ENCODE measurements around the gene CCDC182.

CCDC182 gene

DNA sequence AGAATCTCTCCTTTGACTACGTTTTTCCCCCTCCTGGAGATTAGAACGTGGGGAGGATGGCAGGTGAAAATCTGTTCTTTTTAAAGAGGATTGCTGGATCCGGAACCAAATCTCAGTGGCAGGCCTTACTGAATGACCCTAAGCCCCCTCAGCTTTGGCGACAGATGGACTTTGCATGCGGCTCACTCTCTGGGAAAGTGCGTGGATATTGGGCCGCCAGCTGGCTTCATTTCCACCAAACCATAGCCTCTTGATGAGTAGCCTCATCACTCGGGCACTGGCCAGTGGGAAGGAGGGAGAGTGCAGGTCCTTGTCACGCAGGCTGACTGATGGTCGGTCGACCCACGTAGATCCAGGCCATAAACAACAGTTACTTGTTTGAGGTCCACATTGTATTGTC is 31.3 kb upstream of the CCDC182 start:
- Histone ChIP-seq H3K27ac (ENCODE audit: low read length) (no peak overlapping the region), H3K4me3 (ENCODE audit: low read length) (no peak overlapping the region), H3K4me1 (ENCODE audit: insufficient read depth, low read length) (no peaks in the 10 kb centered on the region), H3K27me3 (ENCODE audit: insufficient read depth, low read length) (peaks cover 23% of the 10 kb centered on the region; the same call in 1 of the 2 replicates), H3K36me3 (ENCODE audit: insufficient read depth, low read depth, low read length) (no peaks in the 10 kb centered on the region), H3K9ac (ENCODE audit: low read depth, low read length) (no peak overlapping the region), H3K9me3 (ENCODE audit: insufficient read depth, low read depth, low read length) (no peaks in the 10 kb centered on the region)

DNA sequence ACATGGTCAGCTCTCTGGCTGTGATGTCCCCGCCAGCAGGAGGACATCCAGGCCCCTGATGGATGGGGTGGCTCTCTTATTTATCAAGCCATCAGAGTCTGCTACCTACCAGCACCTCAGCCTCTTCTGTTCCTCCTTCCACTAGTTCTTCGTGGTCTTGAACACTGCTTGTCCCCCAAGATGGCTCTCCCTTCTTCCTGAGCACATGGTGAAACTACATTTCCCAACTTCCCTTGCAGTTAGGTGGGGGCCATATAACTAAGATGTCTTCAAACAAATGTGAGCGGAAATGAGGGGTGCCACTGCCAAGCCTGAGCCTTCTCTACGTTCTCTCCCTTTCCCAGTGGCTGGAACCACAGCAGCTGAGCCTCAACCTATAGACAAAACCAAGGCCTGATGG is 29.8 kb upstream of the CCDC182 start:
- Histone ChIP-seq H3K27ac (ENCODE audit: low read length) (no peak overlapping the region), H3K4me3 (ENCODE audit: low read length) (no peak overlapping the region), H3K36me3 (ENCODE audit: insufficient read depth, low read depth, low read length) (no peaks in the 10 kb centered on the region), H3K9me3 (ENCODE audit: insufficient read depth, low read depth, low read length) (no peaks in the 10 kb centered on the region), H3K9ac (ENCODE audit: low read depth, low read length) (no peak overlapping the region), H3K4me1 (ENCODE audit: insufficient read depth, low read length) (no peaks in the 10 kb centered on the region), H3K27me3 (ENCODE audit: insufficient read depth, low read length) (peaks cover 23% of the 10 kb centered on the region; the same call in 1 of the 2 replicates)

DNA sequence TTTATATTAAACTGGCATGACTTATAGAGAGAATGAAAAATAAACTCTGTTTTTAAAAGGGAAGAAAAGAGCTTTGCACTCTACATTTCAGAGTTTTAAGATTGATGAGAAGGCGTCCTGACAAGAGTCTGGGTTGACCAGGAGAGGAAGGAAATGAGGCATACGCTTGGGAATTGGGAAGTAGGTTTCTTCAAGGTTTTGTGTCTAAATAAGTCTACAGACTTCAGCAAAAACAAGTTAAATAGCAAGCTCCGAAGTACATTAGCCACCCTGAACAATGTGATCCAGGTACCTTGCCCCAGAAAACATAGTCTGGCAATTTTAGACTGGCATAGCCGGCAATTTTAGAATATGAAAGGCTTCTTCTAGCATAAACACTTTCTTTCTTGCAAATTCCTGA is 28.5 kb upstream of the CCDC182 start:
- Histone ChIP-seq H3K4me1 (ENCODE audit: insufficient read depth, low read length) (no peaks in the 10 kb centered on the region), H3K4me3 (ENCODE audit: low read length) (no peak overlapping the region), H3K27ac (ENCODE audit: low read length) (no peak overlapping the region), H3K36me3 (ENCODE audit: insufficient read depth, low read depth, low read length) (no peaks in the 10 kb centered on the region), H3K27me3 (ENCODE audit: insufficient read depth, low read length) (peaks cover 23% of the 10 kb centered on the region; the same call in 1 of the 2 replicates), H3K9me3 (ENCODE audit: insufficient read depth, low read depth, low read length) (no peaks in the 10 kb centered on the region), H3K9ac (ENCODE audit: low read depth, low read length) (no peak overlapping the region)

DNA sequence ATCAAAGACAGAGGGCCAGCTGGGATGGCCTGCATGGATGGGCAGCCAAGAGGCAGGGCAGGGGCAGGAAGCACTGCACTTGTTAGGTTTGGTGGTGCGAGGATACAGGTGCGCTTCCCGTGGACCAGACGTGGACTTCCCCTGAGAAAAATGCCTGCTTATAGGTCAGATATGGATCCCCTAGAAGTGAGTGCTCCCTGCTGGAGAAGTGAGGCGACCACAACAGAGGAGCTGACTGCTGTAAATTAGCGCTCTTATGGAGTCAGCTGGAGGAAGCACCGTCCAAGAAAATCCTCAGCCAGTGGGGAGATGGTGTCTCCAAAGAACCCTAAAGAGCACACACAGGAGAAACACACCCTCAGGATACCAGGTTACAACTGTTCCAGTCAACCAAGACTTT is 27.7 kb upstream of the CCDC182 start:
- no peak overlapping the region for H3K9ac ChIP-seq (ENCODE audit: low read depth, low read length)
- peaks cover 23% of the 10 kb centered on the region; the same call in 1 of the 2 replicates for H3K27me3 ChIP-seq (ENCODE audit: insufficient read depth, low read length)
- no peaks in the 10 kb centered on the region for H3K9me3 ChIP-seq (ENCODE audit: insufficient read depth, low read depth, low read length)

DNA sequence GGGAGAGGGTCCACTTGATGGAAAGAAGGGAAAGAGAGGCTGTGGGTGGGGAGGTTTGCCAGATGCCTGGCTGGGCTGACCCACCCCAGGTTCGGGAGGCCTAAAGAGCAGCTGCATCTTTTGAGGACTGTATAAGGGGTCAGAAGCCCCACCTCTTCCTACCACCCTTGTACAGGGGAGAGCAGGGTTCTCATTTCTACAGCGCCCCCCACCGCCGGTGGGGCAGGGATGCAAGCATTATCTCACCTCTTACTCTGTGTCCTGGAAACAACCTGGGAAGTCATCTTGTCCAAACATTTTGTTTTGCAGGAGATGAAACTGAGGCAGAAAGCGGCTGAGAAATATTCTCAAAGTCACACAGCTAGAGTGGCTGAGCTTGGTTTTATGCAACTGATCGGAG is 22.5 kb upstream of the CCDC182 start:
- no peak overlapping the region for H3K4me3 ChIP-seq (ENCODE audit: low read length)
- H3K9ac ChIP-seq (ENCODE audit: low read depth, low read length) = no peak overlapping the region
- H3K27ac ChIP-seq (ENCODE audit: low read length) = no peak overlapping the region
- no peaks in the 10 kb centered on the region for H3K36me3 ChIP-seq (ENCODE audit: insufficient read depth, low read depth, low read length)
- no peaks in the 10 kb centered on the region; the same call in none of the 2 replicates for H3K27me3 ChIP-seq (ENCODE audit: insufficient read depth, low read length)
- H3K9me3 ChIP-seq (ENCODE audit: insufficient read depth, low read depth, low read length) = no peaks in the 10 kb centered on the region
- H3K4me1 ChIP-seq (ENCODE audit: insufficient read depth, low read length) = peaks cover 8% of the 10 kb centered on the region

More for the DNA sequence above, 27.7 kb upstream of the CCDC182 start:
- H3K4me3 ChIP-seq (ENCODE audit: low read length) = no peak overlapping the region
- H3K4me1 ChIP-seq (ENCODE audit: insufficient read depth, low read length) = no peaks in the 10 kb centered on the region
- no peak overlapping the region for H3K27ac ChIP-seq (ENCODE audit: low read length)
- no peaks in the 10 kb centered on the region for H3K36me3 ChIP-seq (ENCODE audit: insufficient read depth, low read depth, low read length)

DNA sequence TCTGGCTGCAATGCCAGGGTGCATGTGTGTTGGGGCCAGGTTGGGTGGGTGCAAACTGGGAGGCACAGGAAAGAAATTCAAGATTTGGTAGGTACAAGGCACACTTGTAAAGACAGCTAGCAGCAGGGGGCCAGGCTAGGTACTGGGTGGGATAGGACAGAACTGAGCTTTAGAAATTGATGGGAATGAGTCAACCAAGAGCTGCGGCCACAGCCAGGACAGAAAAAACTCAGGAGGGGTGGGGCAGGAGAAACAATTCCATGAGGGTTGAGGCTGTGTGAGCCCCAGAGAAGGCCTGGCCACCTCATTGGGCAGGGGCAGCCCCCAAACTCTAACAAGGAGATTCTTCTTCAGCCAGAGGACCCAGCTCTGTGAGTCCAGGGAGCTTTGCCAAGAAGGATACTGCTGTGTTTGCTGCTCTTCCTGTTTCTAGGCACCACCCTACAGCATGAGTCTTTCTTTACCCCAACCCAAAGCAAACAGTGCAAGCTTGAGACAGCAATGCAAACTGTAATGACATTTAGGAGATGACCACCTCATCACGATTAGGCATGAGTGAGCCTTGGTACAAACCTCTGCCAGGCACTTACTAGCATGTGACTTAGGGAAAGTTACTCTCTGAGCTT is 21.3 kb upstream of the CCDC182 start:
- no peak overlapping the region for H3K9ac ChIP-seq (ENCODE audit: low read depth, low read length)
- H3K4me3 ChIP-seq (ENCODE audit: low read length) = no peak overlapping the region
- H3K27ac ChIP-seq (ENCODE audit: low read length) = no peak overlapping the region
- peaks cover 17% of the 10 kb centered on the region for H3K4me1 ChIP-seq (ENCODE audit: insufficient read depth, low read length)
- H3K9me3 ChIP-seq (ENCODE audit: insufficient read depth, low read depth, low read length) = no peaks in the 10 kb centered on the region
- H3K36me3 ChIP-seq (ENCODE audit: insufficient read depth, low read depth, low read length) = no peaks in the 10 kb centered on the region
- H3K27me3 ChIP-seq (ENCODE audit: insufficient read depth, low read length) = peaks cover 9% of the 10 kb centered on the region

DNA sequence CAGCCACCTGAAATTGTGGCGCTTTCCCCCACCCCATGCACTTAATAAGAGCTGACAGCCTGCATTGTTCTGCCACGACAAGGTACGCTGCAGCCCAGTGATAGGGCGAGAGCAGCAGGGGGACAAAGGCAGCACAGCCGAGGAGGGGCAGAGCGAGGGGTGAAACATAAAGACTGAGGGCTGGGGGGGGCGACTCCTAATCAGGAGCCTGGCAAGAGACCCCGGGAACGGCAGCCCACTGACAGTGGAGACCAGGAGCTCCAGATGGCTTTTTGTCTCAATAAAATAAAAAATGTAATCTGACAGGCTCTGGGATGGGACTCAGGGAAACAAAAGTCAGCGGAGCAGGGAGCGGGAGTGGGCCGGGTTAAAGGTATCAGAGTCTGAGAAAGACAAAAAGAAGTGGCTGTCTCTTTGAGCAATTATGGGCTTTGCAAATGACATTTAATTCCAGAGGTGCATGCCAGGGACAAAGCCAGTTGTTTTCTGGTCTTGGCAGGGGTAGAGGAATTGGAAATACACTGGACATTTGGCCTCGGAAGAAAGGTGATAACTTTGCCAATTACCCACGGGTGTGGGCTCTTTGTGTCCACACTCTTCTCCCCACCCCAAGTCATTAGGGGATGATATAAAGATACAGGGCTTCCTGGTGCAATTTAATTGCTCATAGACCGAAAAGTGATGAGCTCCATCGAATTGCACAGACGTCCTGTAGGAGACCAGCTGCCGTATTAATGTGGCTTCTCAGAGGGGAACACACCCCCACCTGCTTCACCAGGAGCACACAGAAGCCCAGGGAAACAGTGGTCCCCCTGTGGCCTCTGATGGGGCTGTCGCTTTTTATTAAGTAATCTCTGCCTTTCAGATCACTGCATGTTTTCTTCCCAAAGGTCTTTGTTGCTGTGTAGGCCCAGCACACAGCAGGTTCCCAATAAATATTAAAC is 17.6 kb upstream of the CCDC182 start:
- Histone ChIP-seq H3K36me3 (ENCODE audit: insufficient read depth, low read depth, low read length) (no peaks in the 10 kb centered on the region), H3K4me3 (ENCODE audit: low read length) (peak overlapping the region; percentile 51; the same call in 1 of the 2 replicates), H3K27me3 (ENCODE audit: insufficient read depth, low read length) (peaks cover 9% of the 10 kb centered on the region), H3K4me1 (ENCODE audit: insufficient read depth, low read length) (peaks cover 17% of the 10 kb centered on the region), H3K27ac (ENCODE audit: low read length) (no peak overlapping the region), H3K9ac (ENCODE audit: low read depth, low read length) (peak overlapping the region; percentile 56; the same call in 1 of the 2 replicates), H3K9me3 (ENCODE audit: insufficient read depth, low read depth, low read length) (no peaks in the 10 kb centered on the region)

DNA sequence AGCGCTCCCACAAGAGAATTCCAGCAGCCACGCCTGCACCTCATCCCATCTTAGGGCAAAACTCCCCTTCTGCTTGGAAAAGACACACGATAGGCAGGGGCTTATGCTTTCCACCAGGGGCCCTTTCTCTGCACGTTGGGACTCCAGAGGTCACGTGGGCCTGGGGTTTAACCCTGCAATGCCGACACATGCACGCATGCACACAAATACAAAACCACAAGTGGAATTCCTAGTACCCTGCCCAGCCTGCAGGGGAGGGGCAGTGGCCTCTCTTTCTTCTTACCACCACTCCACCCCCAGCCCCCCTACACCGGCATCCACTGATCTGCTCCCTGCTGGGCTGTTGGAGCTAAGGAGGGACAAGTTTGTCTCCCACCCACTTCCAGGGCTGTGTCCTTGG is 16.8 kb upstream of the CCDC182 start:
- Histone ChIP-seq H3K4me1 (ENCODE audit: insufficient read depth, low read length) (peaks cover 17% of the 10 kb centered on the region), H3K27ac (ENCODE audit: low read length) (no peak overlapping the region), H3K9me3 (ENCODE audit: insufficient read depth, low read depth, low read length) (no peaks in the 10 kb centered on the region), H3K36me3 (ENCODE audit: insufficient read depth, low read depth, low read length) (no peaks in the 10 kb centered on the region), H3K4me3 (ENCODE audit: low read length) (peak overlapping the region; percentile 51; the same call in 1 of the 2 replicates), H3K9ac (ENCODE audit: low read depth, low read length) (peak overlapping the region; percentile 56), H3K27me3 (ENCODE audit: insufficient read depth, low read length) (peaks cover 9% of the 10 kb centered on the region)

DNA sequence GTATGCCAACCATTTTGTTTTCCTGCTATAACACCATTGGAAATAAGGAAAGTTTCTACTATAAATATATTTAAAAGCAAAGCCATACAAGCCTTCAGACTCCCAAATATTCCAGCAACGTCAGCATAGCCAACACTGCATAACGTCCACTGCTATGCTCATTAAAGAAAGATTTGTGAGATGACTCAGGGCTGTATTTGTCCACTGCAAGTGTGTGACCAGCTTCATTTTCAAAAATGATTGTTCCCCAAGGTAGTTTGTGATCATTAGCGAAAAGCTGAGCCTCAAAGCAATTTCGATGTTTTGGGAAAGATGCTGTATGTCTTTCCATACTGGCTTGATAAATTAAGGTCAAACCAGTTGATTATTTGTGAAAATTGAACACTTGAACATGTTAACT is 14.9 kb upstream of the CCDC182 start:
- no peak overlapping the region for H3K27ac ChIP-seq (ENCODE audit: low read length)
- no peak overlapping the region for H3K4me3 ChIP-seq (ENCODE audit: low read length)
- H3K36me3 ChIP-seq (ENCODE audit: insufficient read depth, low read depth, low read length) = no peaks in the 10 kb centered on the region
- H3K9ac ChIP-seq (ENCODE audit: low read depth, low read length) = no peak overlapping the region
- H3K27me3 ChIP-seq (ENCODE audit: insufficient read depth, low read length) = peaks cover 9% of the 10 kb centered on the region; the same call in 1 of the 2 replicates
- peaks cover 17% of the 10 kb centered on the region for H3K4me1 ChIP-seq (ENCODE audit: insufficient read depth, low read length)
- H3K9me3 ChIP-seq (ENCODE audit: insufficient read depth, low read depth, low read length) = no peaks in the 10 kb centered on the region

DNA sequence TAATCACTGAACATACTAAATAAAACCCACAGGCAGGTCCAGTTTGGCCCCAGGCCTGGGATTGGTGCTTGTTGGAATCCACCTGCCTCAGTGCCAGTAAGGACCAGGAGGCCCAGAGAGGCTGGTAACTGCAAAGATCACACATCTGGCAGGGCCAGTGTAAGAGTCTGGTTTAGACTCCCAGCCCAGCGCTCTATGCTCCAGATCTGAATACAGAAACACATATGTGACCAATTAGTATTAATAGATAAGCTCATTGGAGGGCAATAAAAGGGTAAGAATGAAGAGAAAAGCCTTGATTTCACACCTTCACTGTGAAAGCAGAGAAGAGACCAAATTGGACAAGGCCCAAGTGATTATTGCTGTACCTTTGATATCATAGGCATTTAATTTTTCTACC is 13.6 kb upstream of the CCDC182 start:
- no peak overlapping the region for H3K27ac ChIP-seq (ENCODE audit: low read length)
- no peak overlapping the region for H3K4me3 ChIP-seq (ENCODE audit: low read length)
- no peaks in the 10 kb centered on the region for H3K36me3 ChIP-seq (ENCODE audit: insufficient read depth, low read depth, low read length)
- H3K4me1 ChIP-seq (ENCODE audit: insufficient read depth, low read length) = peaks cover 17% of the 10 kb centered on the region
- H3K9me3 ChIP-seq (ENCODE audit: insufficient read depth, low read depth, low read length) = no peaks in the 10 kb centered on the region
- no peak overlapping the region for H3K9ac ChIP-seq (ENCODE audit: low read depth, low read length)
- H3K27me3 ChIP-seq (ENCODE audit: insufficient read depth, low read length) = peaks cover 9% of the 10 kb centered on the region; the same call in 1 of the 2 replicates

DNA sequence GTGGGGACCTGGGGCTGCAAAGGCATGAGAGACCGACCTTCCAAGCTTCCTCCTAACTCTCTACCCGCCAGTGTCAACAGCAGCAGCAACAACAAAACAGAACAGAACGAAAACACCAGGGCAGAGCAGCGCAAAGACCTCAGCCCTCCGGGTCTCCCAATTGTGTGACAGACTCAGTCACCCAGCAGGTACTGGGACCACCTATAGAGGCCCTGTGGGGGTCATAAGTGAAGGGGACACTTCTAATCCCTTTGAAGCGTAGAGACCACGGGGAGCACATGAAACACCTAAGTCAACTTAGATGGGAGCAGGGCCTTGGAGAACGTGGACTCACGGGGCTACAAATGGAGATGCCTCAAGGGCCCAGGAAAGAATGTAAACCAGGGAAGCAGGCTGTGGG is 12.6 kb upstream of the CCDC182 start:
- H3K9me3 ChIP-seq (ENCODE audit: insufficient read depth, low read depth, low read length) = no peaks in the 10 kb centered on the region
- H3K9ac ChIP-seq (ENCODE audit: low read depth, low read length) = no peak overlapping the region
- peaks cover 9% of the 10 kb centered on the region; the same call in 1 of the 2 replicates for H3K27me3 ChIP-seq (ENCODE audit: insufficient read depth, low read length)
- H3K27ac ChIP-seq (ENCODE audit: low read length) = no peak overlapping the region
- no peak overlapping the region for H3K4me3 ChIP-seq (ENCODE audit: low read length)
- H3K36me3 ChIP-seq (ENCODE audit: insufficient read depth, low read depth, low read length) = no peaks in the 10 kb centered on the region
- H3K4me1 ChIP-seq (ENCODE audit: insufficient read depth, low read length) = peaks cover 10% of the 10 kb centered on the region
